SH-SY5Y (cell line): ENCODE measurements around the gene PHACTR3.

Experiments
- GATA2 ChIP-seq: IDR thresholded peaks from 2 replicates; pipeline ENCODE4 v1.6.1; 2011; ENCODE audit warnings: mild to moderate bottlenecking, low read depth, low read length
- GATA3 ChIP-seq: IDR thresholded peaks from 2 replicates; pipeline ENCODE4 v1.6.1; 2011; ENCODE audit warnings: low read depth, mild to moderate bottlenecking, low read length, moderate library complexity

GRCh38 chr20:59895908-59896307, 291.6 kb downstream of the PHACTR3 start:
- TF ChIP-seq GATA3 (no peak), GATA2 (no peak)
